Kidney epithelial cell (primary cell): ENCODE data around the gene HABP4. TPM values are rescaled to one million over a fixed set of nuclear protein-coding genes. Genes with fewer than 3 reads are reported as not detected.

ENCODE experiments used
- DNase-seq: peaks from one replicate; pipeline ENCODE4 v3.0.0-alpha.2; 2010; ENCODE audit warnings: low read depth
- H3K27me3 ChIP-seq: 2 replicates; pipeline ENCODE4 v1.6.0; 2011; ENCODE audit warnings: low read length; ENCODE audit not compliant: control insufficient read depth, insufficient read depth
- H3K36me3 ChIP-seq: 2 replicates; pipeline ENCODE4 v1.5.1; 2011; ENCODE audit warnings: low read length; ENCODE audit not compliant: control insufficient read depth, insufficient read depth
- H3K4me3 ChIP-seq: 2 replicates; pipeline ENCODE4 v1.5.1; 2011; ENCODE audit warnings: low read depth, mild to moderate bottlenecking, control low read depth, low read length
- total RNA-seq: library from RNA; depleted of rRNA; stranded (reverse); fragments of >200 nt; gene quantifications from 2 replicates; pipeline ENCODE4 v1.2.3, GENCODE V29; 2015
- TF ChIP-seq, protein P1 (sequence below): IDR thresholded peaks from 2 replicates; pipeline ENCODE4 v1.5.1; 2011; ENCODE audit warnings: mild to moderate bottlenecking, moderate library complexity, low read length, control low read depth, inconsistent platforms; ENCODE audit not compliant: insufficient read depth, poor library complexity, severe bottlenecking

HABP4 gene
- total RNA-seq, 1 donor from 2014 or later = 26.7 TPM

DNA sequence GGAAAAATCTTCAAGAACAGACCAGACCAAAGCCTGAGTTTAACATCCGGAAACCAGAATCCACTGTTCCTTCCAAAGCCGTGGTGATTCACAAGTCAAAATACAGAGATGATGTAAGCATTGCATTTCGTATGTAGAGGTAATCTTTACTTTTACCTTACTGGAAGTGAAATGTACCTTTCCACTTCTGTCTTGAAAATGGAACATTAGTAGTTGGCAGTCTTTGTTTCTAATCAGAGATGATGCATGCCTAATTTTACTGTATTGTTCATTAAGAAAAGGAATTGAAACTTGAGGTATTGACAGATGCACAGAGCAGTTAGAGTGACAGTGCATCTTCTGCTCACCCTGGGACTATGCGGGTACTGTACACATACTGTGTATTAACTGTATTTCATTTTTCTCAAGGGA is 34.6 kb downstream of the HABP4 start:
- no peaks in the 10 kb centered on the region for H3K27me3 ChIP-seq
- DNase-seq = no peak
- TF ChIP-seq, protein P1, sequence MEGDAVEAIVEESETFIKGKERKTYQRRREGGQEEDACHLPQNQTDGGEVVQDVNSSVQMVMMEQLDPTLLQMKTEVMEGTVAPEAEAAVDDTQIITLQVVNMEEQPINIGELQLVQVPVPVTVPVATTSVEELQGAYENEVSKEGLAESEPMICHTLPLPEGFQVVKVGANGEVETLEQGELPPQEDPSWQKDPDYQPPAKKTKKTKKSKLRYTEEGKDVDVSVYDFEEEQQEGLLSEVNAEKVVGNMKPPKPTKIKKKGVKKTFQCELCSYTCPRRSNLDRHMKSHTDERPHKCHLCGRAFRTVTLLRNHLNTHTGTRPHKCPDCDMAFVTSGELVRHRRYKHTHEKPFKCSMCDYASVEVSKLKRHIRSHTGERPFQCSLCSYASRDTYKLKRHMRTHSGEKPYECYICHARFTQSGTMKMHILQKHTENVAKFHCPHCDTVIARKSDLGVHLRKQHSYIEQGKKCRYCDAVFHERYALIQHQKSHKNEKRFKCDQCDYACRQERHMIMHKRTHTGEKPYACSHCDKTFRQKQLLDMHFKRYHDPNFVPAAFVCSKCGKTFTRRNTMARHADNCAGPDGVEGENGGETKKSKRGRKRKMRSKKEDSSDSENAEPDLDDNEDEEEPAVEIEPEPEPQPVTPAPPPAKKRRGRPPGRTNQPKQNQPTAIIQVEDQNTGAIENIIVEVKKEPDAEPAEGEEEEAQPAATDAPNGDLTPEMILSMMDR = no peak
- peaks cover 3% of the 10 kb centered on the region for H3K36me3 ChIP-seq
- no peak overlapping the region for H3K4me3 ChIP-seq

DNA sequence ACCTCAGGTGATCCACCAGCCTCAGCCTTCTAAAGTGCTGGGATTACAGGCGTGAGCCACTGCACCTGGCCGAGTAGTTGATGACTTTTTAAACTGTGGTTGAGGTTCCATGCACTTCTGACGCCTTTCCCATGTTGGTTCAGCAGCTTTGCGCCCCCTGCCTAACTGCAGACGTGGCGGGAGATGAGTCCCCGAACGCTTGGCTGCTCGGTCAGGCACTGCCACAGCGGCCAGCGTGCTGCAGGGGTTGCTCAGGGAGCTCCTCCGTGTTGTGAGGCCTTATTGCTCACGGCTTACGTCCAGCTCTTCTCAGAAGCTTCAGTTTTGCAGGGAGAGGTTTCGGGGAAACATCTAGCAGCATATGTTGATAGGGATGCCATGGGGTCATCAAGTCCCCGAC is 35.3 kb downstream of the HABP4 start:
- Histone ChIP-seq H3K27me3 (no peaks in the 10 kb centered on the region), H3K36me3 (peaks cover 3% of the 10 kb centered on the region), H3K4me3 (no peak overlapping the region)
- TF ChIP-seq, protein P1 = no peak
- DNase-seq = no peak

DNA sequence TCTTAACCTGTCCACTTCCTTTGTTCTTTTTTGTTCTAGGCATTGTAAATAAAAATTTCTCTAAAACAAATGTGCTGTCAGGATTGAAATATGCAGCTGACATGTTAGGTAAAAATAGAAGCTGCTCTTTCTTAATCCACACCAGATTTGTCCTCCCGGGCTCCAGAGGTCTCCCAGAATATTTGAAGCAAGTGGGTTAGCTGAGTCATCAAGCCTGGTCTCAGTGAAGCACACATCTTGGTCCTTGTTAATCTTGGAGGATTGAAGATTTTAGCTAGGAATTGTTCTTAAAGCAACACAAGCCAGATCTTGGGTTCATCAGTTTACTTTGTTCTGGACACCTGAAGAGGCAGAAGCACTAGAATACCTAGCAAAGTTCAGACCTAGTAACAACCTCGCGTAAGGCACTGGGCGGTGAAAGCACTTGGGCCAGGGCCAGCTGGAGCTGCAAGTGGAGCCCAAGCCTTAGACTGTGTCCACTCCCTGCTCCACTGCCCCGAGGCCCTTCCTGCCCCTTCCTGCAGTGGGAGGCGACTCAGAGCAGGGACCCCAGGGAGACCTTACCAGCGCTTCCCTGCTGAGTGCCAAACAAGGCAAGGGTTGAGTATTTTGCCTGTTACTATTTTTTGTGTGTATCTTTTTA is 36.5 kb downstream of the HABP4 start:
- TF ChIP-seq, protein P1 = no peak
- H3K27me3 ChIP-seq = no peaks in the 10 kb centered on the region
- peaks cover 3% of the 10 kb centered on the region for H3K36me3 ChIP-seq
- DNase-seq = no peak
- no peak overlapping the region for H3K4me3 ChIP-seq

DNA sequence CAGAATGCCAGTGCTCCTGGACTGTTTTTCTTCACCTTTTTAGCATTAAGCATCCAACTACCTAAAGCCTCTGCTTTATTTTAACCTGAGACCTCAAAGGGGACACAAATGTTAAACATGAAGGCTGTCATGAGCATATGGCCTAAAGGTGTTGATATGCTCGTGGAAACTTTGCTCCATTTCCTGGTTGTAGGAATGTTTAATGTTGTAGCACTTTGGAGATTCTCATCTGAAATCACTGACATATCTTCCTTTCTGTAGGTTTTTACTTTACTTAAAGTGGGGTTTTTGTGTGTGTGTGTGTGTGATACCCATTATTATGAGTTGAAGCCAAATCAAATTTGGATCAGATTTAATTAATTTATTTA is 37.0 kb downstream of the HABP4 start:
- Histone ChIP-seq H3K4me3 (no peak overlapping the region), H3K36me3 (peaks cover 3% of the 10 kb centered on the region), H3K27me3 (no peaks in the 10 kb centered on the region)
- TF ChIP-seq, protein P1 = no peak
- no peak for DNase-seq

- DNase-seq = no peak
- H3K27me3 ChIP-seq = no peaks in the 10 kb centered on the region
- H3K4me3 ChIP-seq = no peak overlapping the region
- peaks cover 4% of the 10 kb centered on the region for H3K36me3 ChIP-seq
- TF ChIP-seq, protein P1 = no peak
These were observed 38.0 kb downstream of the HABP4 start for GRCh38 chr9:96487949-96488348.

GRCh38 chr9:96489482-96489979 is 39.6 kb downstream of the HABP4 start:
- Histone ChIP-seq H3K4me3 (no peak overlapping the region), H3K36me3 (peaks cover 4% of the 10 kb centered on the region), H3K27me3 (no peaks in the 10 kb centered on the region)
- no peak for DNase-seq
- TF ChIP-seq, protein P1 = no peak
